ENCODE results near the gene LDLRAD1. TPM values are rescaled to one million over a fixed set of nuclear protein-coding genes. Genes with fewer than 3 reads are reported as not detected.
"Not testable (repeated sequence)": the region's sequence is repeated elsewhere in the genome, so short reads cannot be mapped to it uniquely, and the experiment has no call there.

LDLRAD1 gene
- total RNA-seq, 1 experiment from 2014 or later, result not detected

DNA sequence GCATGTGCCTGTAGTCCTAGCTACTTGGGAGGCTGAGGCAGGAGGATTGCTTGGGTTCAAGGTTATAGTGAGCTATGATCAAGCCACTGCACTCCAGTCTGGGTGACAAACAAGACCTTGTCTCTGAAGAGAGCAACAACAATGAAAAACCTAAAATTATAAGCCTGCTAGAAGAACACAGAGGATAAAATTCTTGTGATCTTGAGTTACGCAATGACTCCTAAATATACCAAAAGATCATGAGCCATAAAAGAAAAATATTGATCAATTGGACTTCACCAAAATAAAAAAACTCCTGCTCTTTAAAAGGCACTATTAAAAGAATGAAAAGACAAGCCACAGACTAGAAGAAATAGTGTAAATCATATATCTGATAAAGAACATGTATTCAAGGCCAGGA is 22.3 kb downstream of the LDLRAD1 start:
- no peaks in the 10 kb centered on the region for H3K9me3 ChIP-seq (replicated peaks)
- H3K4me1 ChIP-seq (replicated peaks), result no peaks in the 10 kb centered on the region
- no peak overlapping the region for H3K4me3 ChIP-seq
- H3K27ac ChIP-seq, result no peak overlapping the region
- no peaks in the 10 kb centered on the region for H3K36me3 ChIP-seq
- no peaks in the 10 kb centered on the region for H3K27me3 ChIP-seq (replicated peaks)
- DNase-seq (ENCODE audit: low read depth in 1 of 2, low spot score in 2 of 2), result no peak

DNA sequence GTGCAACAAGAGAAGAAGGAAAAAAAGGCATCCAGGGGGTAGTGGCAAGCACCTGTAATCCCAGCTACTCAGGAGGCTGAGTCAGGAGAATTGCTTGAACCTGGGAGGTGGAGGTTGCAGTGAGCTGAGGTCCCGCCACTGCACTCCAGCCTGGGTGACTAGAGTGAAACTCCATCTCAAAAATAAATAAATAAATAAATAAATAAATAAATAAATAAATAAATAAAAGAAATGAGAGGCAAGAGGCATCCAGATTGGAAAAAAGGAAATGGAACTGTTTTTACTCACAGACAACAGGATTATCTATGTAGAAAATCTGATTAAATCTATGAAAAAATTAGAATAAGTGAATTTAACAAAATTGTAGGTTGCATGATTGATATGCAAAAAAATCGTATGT is 23.5 kb downstream of the LDLRAD1 start:
- not testable (repeated sequence) for H3K4me3 ChIP-seq; H3K27ac ChIP-seq; H3K4me1 ChIP-seq (replicated peaks); H3K27me3 ChIP-seq (replicated peaks); DNase-seq (ENCODE audit: low read depth in 1 of 2, low spot score in 2 of 2); H3K9me3 ChIP-seq (replicated peaks); H3K36me3 ChIP-seq

DNA sequence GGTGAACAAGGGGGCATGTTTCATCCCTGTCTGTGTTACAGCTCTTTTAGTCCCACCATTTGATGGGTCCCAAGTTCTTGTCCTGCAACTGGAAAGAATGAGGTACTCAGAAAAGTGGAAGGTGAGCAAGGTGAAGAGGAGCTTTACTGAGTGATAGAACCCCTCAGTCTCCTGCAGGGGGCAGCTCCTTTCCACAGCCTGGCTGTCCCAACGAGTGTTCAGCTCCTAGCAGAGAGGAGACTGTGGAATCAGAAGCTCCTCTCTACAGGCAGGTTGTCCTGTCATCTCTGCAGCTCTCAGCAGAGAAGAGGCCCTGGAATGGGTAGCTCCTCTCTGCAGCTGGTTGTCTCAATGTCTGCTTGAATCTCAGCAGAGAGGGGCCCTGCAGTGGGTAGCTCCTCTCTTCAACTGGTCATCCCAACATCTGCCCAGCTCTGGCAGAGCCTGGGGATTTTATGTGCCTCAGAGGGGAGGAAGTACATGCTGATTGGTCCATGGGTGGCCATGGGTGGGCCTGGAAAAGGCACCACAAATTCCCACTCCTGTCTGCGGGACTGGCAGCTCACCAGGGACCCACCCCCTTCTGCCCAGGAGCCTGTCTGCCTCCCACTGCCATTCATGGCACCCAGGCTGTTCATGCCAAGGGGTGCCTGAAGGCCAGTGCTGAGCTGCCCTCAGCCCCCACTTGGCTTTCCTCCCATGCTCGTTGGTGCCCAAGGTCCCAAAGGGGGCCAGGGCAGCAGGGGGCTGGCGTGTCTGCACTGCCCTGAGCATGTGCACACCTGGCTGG is 25.7 kb downstream of the LDLRAD1 start:
- Histone ChIP-seq H3K4me1 (replicated peaks) (no peaks in the 10 kb centered on the region), H3K27me3 (replicated peaks) (no peaks in the 10 kb centered on the region), H3K36me3 (no peaks in the 10 kb centered on the region), H3K4me3 (no peak overlapping the region), H3K27ac (no peak overlapping the region), H3K9me3 (replicated peaks) (no peaks in the 10 kb centered on the region)
- no peak for DNase-seq (ENCODE audit: low read depth in 1 of 2, low spot score in 2 of 2)

DNA sequence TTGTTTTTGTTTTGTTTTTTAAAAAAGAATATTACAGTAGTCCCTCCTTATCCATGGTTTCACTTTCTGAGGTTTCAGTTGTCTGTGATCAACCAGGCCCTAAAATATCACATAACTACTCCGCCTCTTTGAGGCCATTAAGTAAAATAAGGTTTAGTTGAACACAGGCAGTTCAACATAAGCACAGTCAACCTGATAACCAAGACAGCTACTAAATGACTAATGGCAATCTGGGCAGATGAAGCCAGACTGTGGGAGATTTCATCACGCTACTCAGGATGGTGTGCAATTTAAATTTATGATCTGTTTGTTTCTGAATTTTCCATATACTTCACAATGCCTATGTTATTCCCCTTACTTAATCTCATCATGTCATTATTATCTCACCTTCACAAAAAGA is 30.1 kb downstream of the LDLRAD1 start:
- H3K27ac ChIP-seq, result no peak overlapping the region
- DNase-seq (ENCODE audit: low read depth in 1 of 2, low spot score in 2 of 2), result no peak
- peaks cover 4% of the 10 kb centered on the region for H3K4me1 ChIP-seq (replicated peaks)
- no peaks in the 10 kb centered on the region for H3K36me3 ChIP-seq
- no peak overlapping the region for H3K4me3 ChIP-seq
- H3K27me3 ChIP-seq (replicated peaks), result no peaks in the 10 kb centered on the region
- no peaks in the 10 kb centered on the region for H3K9me3 ChIP-seq (replicated peaks)

DNA sequence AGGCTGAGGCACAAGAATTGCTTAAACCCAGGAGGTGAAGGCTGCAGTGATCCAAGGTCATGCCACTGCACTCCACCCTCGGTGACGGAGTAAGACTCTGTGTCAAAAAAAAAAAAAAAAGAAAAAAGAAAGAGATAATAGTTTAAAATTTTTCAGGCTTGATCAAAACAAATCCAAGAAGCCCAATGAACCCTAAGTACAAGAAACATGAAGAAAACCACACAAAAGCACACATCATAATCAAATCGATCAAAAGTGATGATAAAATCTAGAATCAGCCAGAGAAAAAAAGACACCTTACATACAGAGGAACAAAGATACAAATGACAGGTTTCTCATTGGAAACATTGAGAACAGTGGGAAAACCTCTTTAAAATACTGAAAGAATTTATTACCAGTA is 31.5 kb downstream of the LDLRAD1 start:
- no peaks in the 10 kb centered on the region for H3K36me3 ChIP-seq
- no peak overlapping the region for H3K27ac ChIP-seq
- H3K4me3 ChIP-seq, result no peak overlapping the region
- no peaks in the 10 kb centered on the region for H3K9me3 ChIP-seq (replicated peaks)
- H3K27me3 ChIP-seq (replicated peaks), result no peaks in the 10 kb centered on the region
- DNase-seq (ENCODE audit: low read depth in 1 of 2, low spot score in 2 of 2), result no peak
- peaks cover 18% of the 10 kb centered on the region for H3K4me1 ChIP-seq (replicated peaks)

DNA sequence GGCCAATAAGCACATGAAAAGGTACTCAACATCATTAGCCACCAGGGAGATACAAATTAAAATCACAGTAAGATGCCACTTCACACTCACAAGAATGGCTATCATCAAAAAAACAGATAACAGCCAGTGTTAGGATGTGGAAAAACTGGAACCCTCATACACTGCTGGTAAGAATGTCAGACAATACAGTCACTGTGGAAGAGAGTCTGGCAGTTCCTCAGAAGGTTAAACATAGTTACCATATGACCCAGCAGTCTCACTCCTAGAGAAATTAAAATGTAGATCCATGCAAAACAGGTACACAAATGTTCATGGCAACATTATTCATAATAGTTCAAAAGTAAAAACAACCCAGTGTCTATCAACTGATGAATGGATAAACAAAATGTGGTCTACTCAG is 33.3 kb downstream of the LDLRAD1 start:
- Histone ChIP-seq H3K27ac (no peak overlapping the region), H3K27me3 (replicated peaks) (no peaks in the 10 kb centered on the region), H3K9me3 (replicated peaks) (no peaks in the 10 kb centered on the region), H3K4me1 (replicated peaks) (peaks cover 19% of the 10 kb centered on the region), H3K4me3 (no peak overlapping the region), H3K36me3 (no peaks in the 10 kb centered on the region)
- DNase-seq (ENCODE audit: low read depth in 1 of 2, low spot score in 2 of 2), result no peak

DNA sequence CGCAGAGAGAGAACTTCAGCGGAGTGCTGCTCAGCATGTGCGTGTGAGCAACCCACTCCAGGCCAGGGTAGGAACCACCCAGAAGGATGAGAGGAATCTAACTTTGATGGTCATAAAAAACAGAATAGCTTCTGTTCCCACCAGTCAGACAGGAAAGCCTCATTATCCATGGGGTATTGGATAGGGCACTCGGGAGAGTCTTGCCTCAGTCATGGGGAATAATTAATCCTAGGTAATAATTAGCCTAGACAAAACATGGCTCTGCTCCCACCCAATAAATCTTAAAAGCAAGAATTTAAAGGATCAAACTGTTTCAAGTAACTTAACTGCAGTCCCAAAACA is 35.3 kb downstream of the LDLRAD1 start:
- peak overlapping the region; percentile 60 for H3K27ac ChIP-seq
- H3K9me3 ChIP-seq (replicated peaks), result no peaks in the 10 kb centered on the region
- peaks cover 19% of the 10 kb centered on the region for H3K4me1 ChIP-seq (replicated peaks)
- no peak for DNase-seq (ENCODE audit: low read depth in 1 of 2, low spot score in 2 of 2)
- no peaks in the 10 kb centered on the region for H3K27me3 ChIP-seq (replicated peaks)
- peak overlapping the region; percentile 7; the same call in 1 of the 2 replicates for H3K4me3 ChIP-seq
- H3K36me3 ChIP-seq, result no peaks in the 10 kb centered on the region

DNA sequence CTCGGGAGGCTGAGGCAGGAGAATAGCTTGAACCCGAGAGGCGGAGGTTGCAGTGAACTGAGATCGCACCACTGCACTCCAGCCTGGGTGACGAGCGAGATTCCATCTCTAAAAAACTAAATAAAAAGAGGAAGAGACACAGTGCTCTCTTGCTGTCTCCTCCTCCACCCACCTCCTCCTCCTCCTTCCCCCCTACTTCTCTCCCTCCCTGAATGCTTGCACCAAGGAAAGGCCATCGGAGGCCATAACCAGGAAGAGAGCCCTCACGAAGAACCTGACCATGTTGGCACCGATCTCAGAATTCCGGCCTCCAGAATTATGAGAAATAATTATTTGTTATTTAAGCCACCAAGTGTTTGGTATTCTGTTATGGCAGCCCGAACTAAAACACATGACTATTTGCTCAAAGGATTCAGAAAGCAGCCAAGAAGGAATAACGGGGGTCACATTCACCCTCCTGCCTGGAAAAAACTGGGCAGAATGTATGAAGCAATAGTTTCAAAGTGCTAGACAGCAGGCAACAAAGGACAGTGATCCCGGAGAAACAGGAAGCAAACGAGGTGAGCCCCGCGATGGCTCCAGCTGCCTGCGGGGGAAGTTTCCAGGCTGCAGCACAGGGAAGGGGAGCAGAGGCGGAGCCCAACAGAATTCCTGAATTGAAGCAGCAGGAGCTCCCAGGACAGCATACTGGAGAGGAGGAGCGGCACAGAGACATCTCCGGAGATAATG is 35.8 kb downstream of the LDLRAD1 start:
- peak; percentile 68 to 71 for DNase-seq (ENCODE audit: low read depth in 1 of 2, low spot score in 2 of 2)
- H3K27ac ChIP-seq, result peak overlapping the region; percentile 60
- H3K4me3 ChIP-seq, result peak overlapping the region; percentile 7; the same call in 1 of the 2 replicates

DNA sequence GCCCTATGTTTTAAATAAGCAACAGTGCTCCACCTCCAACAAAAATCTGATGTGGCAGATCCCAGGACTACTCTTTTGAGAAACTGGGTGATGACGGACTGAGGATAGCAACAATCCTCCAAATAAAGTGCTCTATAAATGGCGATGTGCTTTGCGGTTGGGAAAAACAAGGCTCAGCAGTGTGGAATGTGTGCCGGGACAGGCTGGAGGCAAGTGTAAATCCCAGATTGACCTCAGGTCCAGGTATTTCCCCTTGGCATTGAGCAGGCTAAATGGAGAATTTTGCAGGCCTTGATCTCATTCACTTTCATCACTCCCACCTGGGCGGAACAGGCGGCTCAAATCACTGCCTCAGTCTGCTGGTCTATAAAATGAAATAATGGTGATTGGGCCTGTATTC is 36.8 kb downstream of the LDLRAD1 start:
- Histone ChIP-seq H3K9me3 (replicated peaks) (no peaks in the 10 kb centered on the region), H3K36me3 (no peaks in the 10 kb centered on the region), H3K27me3 (replicated peaks) (no peaks in the 10 kb centered on the region), H3K4me3 (no peak overlapping the region), H3K4me1 (replicated peaks) (peaks cover 19% of the 10 kb centered on the region), H3K27ac (no peak overlapping the region)
- DNase-seq (ENCODE audit: low read depth in 1 of 2, low spot score in 2 of 2), result no peak

More for the DNA sequence above, 35.8 kb downstream of the LDLRAD1 start:
- H3K27me3 ChIP-seq (replicated peaks), result no peaks in the 10 kb centered on the region
- peaks cover 19% of the 10 kb centered on the region for H3K4me1 ChIP-seq (replicated peaks)
- no peaks in the 10 kb centered on the region for H3K36me3 ChIP-seq
- H3K9me3 ChIP-seq (replicated peaks), result no peaks in the 10 kb centered on the region

DNA sequence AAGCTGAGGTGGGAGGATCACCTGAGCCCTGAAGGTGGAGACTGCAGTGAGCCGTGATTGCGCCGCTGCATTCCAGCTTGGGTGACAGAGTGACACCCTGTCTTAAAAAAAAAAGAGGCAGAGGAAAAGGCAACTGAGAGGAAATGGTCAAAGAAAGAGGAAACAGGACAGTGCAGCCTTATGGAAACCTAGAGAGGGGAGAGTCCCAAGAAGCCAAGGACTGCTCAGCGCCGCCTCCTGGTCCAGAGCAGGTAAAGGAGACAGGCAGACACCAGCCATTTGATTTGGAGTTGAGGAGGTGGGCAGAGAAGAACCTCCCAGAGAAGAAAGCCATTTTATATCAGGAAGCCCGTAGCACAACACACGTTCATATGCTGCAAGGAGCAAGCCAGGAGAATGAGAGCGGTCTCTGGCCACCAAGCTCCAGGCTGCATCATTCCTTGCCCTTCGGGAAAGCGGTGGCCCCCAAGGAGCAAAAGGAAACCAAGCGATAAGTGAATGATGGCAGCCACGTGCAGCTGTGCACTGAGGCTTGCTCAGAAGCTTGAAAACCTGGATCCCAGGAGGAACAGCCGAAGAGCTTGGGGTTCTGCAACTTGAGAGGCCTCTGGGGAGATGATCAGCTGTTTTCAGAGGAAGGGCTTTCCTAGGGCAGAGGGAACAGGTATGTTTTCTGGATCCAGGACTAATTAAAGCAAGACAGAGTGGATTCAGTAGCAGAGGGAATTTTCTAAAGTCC is 38.1 kb downstream of the LDLRAD1 start:
- Histone ChIP-seq H3K4me1 (replicated peaks) (peaks cover 19% of the 10 kb centered on the region), H3K9me3 (replicated peaks) (no peaks in the 10 kb centered on the region), H3K27me3 (replicated peaks) (no peaks in the 10 kb centered on the region), H3K27ac (no peak overlapping the region), H3K36me3 (no peaks in the 10 kb centered on the region), H3K4me3 (no peak overlapping the region)
- no peak for DNase-seq (ENCODE audit: low read depth in 1 of 2, low spot score in 2 of 2)

DNA sequence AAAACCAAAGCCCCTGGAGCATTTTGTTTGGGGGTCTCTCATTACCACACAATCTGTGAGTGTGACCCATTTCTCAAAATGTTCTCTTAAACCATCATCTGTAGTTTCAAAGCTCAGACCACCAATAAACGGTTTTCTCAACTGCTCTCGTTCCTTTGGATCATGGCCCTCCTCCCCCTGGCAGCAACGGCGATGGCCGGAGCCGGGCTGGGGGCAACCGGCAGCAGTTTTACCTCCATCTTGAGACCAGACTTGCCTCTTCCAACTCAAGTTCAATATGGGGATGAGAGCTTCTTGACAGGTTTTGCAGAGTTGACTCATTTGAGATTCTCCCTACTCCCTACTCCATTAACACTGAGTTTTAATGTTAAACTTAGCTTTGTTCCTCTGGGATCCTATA is 42.1 kb downstream of the LDLRAD1 start:
- no peaks in the 10 kb centered on the region for H3K27me3 ChIP-seq (replicated peaks)
- H3K9me3 ChIP-seq (replicated peaks), result no peaks in the 10 kb centered on the region
- no peak overlapping the region for H3K27ac ChIP-seq
- no peak overlapping the region for H3K4me3 ChIP-seq
- H3K36me3 ChIP-seq, result peaks cover 12% of the 10 kb centered on the region; the same call in 1 of the 2 replicates
- no peak for DNase-seq (ENCODE audit: low read depth in 1 of 2, low spot score in 2 of 2)
- H3K4me1 ChIP-seq (replicated peaks), result peaks cover 20% of the 10 kb centered on the region

DNA sequence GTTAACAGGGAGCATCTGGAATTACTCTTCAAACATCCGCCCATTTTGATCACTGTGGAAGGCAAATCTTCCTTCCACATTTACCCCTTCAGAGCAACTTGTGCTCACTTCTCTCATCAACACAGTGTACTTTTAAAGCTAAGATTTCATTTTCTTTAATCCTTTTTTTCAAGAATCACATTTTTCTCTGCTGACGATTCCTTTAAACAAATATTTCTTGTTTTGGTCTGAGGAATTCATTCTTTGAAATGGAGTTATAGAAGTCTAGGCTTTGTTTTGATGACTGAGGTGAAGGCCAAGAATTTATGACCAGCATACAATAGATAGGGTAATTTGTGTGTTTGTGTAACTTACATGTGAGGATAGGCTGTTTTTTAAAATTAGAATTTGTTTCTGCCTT is 46.3 kb downstream of the LDLRAD1 start:
- Histone ChIP-seq H3K4me1 (replicated peaks) (peaks cover 39% of the 10 kb centered on the region), H3K27ac (peak overlapping the region; percentile 80), H3K27me3 (replicated peaks) (no peaks in the 10 kb centered on the region), H3K4me3 (no peak overlapping the region), H3K36me3 (peaks cover 44% of the 10 kb centered on the region), H3K9me3 (replicated peaks) (no peaks in the 10 kb centered on the region)
- peak in 1 of 2 experiments; percentile 91 for DNase-seq (ENCODE audit: low read depth in 1 of 2, low spot score in 2 of 2)

DNA sequence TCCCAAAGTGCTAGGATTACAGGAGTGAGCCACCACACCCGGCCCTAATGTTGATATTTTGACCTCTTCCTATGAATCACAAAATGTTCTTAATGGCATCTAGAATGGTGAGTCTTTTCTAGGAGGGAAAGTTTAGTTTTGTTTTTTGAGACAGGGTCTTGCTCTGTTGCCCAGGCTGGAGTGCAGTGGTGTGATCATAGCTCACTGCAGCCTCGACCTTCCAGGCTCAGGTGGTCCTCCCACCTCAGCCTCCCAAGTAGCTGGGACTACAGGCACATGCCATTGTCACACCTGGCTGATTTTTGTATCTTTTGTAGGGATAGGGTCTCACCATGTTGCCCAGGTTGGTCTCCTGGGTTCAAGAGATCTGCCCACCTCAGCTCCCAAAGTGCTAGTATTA is 48.7 kb downstream of the LDLRAD1 start:
- Histone ChIP-seq H3K4me1 (replicated peaks) (peaks cover 39% of the 10 kb centered on the region), H3K36me3 (peaks cover 61% of the 10 kb centered on the region)
- DNase-seq (ENCODE audit: low read depth in 1 of 2, low spot score in 2 of 2); H3K27me3 ChIP-seq (replicated peaks); H3K27ac ChIP-seq; H3K9me3 ChIP-seq (replicated peaks); H3K4me3 ChIP-seq: not testable (repeated sequence)

DNA sequence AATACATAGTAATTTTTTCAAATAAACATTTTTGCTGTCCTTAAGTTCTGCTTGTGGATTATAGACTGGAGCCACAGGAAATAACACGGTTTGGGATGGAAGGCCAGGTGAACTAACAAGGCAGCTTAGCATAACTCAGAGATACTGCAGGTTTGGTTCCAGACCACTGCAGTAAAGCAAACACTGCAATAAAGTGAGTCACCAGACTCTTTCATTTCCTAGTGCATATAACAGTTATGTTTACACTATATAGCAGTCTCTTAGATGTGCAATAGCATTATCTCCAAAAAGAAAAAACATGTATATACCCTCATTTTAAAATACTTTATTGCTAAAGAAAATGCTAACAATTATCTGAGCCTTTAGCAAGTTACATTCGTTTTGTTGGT is 49.9 kb downstream of the LDLRAD1 start:
- peak in 1 of 2 experiments; percentile 29 for DNase-seq (ENCODE audit: low read depth in 1 of 2, low spot score in 2 of 2)
- peaks cover 39% of the 10 kb centered on the region for H3K4me1 ChIP-seq (replicated peaks)
- H3K4me3 ChIP-seq, result no peak overlapping the region
- no peaks in the 10 kb centered on the region for H3K27me3 ChIP-seq (replicated peaks)
- H3K27ac ChIP-seq, result peak overlapping the region; percentile 41
- peaks cover 65% of the 10 kb centered on the region for H3K36me3 ChIP-seq
- no peaks in the 10 kb centered on the region for H3K9me3 ChIP-seq (replicated peaks)

Data from SJSA1 (cell line).